ENCODE data around the gene LRRC14B. TPM values are rescaled to one million over a fixed set of nuclear protein-coding genes. Genes with fewer than 3 reads are reported as not detected.

The LRRC14B gene
- polyA plus RNA-seq, 1 of the 3 experiments (the other 2 are of a cell fraction): not detected

DNA sequence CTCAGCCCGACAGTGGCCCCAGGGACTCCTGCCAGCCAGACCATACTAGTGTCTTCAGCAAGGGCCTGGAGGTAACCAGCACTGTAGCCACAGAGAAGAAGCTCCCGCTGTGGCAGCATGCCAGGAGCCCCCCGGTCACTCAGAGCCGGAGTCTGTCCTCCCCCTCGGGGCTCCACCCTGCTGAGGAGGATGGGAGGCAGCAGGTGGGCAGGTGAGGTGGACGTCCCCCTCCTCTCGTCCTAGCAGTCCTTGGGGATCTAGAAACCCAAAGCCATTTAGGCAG lies 28.0 kb upstream of the LRRC14B start (continued):
- TF ChIP-seq, protein P1, sequence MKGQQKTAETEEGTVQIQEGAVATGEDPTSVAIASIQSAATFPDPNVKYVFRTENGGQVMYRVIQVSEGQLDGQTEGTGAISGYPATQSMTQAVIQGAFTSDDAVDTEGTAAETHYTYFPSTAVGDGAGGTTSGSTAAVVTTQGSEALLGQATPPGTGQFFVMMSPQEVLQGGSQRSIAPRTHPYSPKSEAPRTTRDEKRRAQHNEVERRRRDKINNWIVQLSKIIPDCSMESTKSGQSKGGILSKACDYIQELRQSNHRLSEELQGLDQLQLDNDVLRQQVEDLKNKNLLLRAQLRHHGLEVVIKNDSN (IDR thresholded peaks at IDR 0.05; ENCODE audit: borderline replicate concordance, low read depth): no peak
- TF ChIP-seq FOSL2 (IDR thresholded peaks at IDR 0.05; ENCODE audit: borderline replicate concordance, low read depth) (no peak), RFX5 (IDR thresholded peaks at IDR 0.05; ENCODE audit: low read length) (no peak), EZH2phosphoT487 (IDR thresholded peaks at IDR 0.05; ENCODE audit: borderline replicate concordance, low read depth) (no peak), RXRA (IDR thresholded peaks at IDR 0.05; ENCODE audit: borderline replicate concordance, low read depth) (no peak), CHD2 (IDR thresholded peaks at IDR 0.05; ENCODE audit: low read length, partially characterized antibody) (no peak)
- TF ChIP-seq, protein P2, sequence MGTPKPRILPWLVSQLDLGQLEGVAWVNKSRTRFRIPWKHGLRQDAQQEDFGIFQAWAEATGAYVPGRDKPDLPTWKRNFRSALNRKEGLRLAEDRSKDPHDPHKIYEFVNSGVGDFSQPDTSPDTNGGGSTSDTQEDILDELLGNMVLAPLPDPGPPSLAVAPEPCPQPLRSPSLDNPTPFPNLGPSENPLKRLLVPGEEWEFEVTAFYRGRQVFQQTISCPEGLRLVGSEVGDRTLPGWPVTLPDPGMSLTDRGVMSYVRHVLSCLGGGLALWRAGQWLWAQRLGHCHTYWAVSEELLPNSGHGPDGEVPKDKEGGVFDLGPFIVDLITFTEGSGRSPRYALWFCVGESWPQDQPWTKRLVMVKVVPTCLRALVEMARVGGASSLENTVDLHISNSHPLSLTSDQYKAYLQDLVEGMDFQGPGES (IDR thresholded peaks at IDR 0.05; ENCODE audit: low read depth, low read length): no peak
- TF ChIP-seq, protein P3, sequence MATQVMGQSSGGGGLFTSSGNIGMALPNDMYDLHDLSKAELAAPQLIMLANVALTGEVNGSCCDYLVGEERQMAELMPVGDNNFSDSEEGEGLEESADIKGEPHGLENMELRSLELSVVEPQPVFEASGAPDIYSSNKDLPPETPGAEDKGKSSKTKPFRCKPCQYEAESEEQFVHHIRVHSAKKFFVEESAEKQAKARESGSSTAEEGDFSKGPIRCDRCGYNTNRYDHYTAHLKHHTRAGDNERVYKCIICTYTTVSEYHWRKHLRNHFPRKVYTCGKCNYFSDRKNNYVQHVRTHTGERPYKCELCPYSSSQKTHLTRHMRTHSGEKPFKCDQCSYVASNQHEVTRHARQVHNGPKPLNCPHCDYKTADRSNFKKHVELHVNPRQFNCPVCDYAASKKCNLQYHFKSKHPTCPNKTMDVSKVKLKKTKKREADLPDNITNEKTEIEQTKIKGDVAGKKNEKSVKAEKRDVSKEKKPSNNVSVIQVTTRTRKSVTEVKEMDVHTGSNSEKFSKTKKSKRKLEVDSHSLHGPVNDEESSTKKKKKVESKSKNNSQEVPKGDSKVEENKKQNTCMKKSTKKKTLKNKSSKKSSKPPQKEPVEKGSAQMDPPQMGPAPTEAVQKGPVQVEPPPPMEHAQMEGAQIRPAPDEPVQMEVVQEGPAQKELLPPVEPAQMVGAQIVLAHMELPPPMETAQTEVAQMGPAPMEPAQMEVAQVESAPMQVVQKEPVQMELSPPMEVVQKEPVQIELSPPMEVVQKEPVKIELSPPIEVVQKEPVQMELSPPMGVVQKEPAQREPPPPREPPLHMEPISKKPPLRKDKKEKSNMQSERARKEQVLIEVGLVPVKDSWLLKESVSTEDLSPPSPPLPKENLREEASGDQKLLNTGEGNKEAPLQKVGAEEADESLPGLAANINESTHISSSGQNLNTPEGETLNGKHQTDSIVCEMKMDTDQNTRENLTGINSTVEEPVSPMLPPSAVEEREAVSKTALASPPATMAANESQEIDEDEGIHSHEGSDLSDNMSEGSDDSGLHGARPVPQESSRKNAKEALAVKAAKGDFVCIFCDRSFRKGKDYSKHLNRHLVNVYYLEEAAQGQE (IDR thresholded peaks at IDR 0.05; ENCODE audit: low read depth, low read length): no peak

DNA sequence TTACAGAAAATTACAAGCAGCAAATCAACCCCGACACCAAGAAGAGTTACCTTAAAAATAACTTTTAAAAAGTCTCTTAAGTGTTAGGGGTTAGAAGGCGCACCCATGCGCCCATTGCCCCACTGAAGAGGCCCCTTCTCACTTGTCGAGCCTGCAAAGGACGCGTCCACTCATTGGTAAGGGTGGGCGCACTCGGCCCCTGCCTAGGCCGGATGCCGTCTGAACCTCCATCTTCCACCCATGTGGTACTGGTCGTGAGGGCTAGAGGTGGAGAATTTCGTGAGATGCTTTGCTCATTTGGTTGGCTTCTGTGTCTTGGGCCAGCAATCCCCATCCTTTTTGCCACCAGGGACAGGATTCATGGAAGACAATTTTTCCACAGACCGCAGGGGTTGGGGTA lies 27.5 kb upstream of the LRRC14B start:
- Histone ChIP-seq H3K9ac (no peak overlapping the region), H3K79me2 (ENCODE audit: insufficient read depth) (no peaks in the 10 kb centered on the region), H3K36me3 (replicated peaks in 1 of 2; ENCODE audit: control insufficient read depth in 1 of 2, insufficient read depth in 2 of 2, low read length in 1 of 2) (no peaks in the 10 kb centered on the region), H3K4me1 (ENCODE audit: control insufficient read depth in 1 of 2, insufficient read depth in 2 of 2, low read depth in 1 of 2, low read length in 1 of 2) (peaks cover 0 to 15% of the 10 kb centered on the region in 2 experiments; a peak in 1 of 4 replicates), H3K9me3 (no peaks in the 10 kb centered on the region), H3K4me3 (ENCODE audit: low read depth in 2 of 2, low read length in 1 of 2) (no peak overlapping the region), H3F3A (replicated peaks; ENCODE audit: insufficient read depth) (peaks cover 3% of the 10 kb centered on the region), H3K27ac (ENCODE audit: low read depth in 2 of 2, low read length in 1 of 2) (no peak overlapping the region), H4K20me1 (ENCODE audit: insufficient read depth) (no peaks in the 10 kb centered on the region), H3K9me2 (no peaks in the 10 kb centered on the region), H3K27me3 (ENCODE audit: insufficient read depth) (no peaks in the 10 kb centered on the region), H3K4me2 (no peak overlapping the region), H2AFZ (ENCODE audit: low read depth) (no peak overlapping the region)
- 86% methylated on average over 13 of the region's 13 CpGs for WGBS (ENCODE audit: low lambda C conversion rate)
- CTCF ChIA-PET: no interaction called here
- POLR2A ChIA-PET: no interaction called here
- TF ChIP-seq RAD21 (IDR thresholded peaks at IDR 0.05; ENCODE audit: low read length) (no peak), GABPA (IDR thresholded peaks at IDR 0.05; ENCODE audit: low read depth) (no peak), MXI1 (IDR thresholded peaks at IDR 0.05; ENCODE audit: low read depth, low read length) (no peak), POLR2AphosphoS5 (IDR thresholded peaks at IDR 0.05; ENCODE audit: low read depth, low read length) (no peak), SMC3 (IDR thresholded peaks at IDR 0.05; ENCODE audit: low read depth, low read length) (no peak), EZH2phosphoT487 (IDR thresholded peaks at IDR 0.05; ENCODE audit: borderline replicate concordance, low read depth) (no peak), MEF2A (IDR thresholded peaks at IDR 0.05; ENCODE audit: borderline replicate concordance, low read depth) (no peak)
- TF ChIP-seq, protein P4, sequence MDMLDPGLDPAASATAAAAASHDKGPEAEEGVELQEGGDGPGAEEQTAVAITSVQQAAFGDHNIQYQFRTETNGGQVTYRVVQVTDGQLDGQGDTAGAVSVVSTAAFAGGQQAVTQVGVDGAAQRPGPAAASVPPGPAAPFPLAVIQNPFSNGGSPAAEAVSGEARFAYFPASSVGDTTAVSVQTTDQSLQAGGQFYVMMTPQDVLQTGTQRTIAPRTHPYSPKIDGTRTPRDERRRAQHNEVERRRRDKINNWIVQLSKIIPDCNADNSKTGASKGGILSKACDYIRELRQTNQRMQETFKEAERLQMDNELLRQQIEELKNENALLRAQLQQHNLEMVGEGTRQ (IDR thresholded peaks at IDR 0.05; ENCODE audit: borderline replicate concordance, low read depth, low read length): no peak
- no peak for DNase-seq
